GM18517 (cell line): ENCODE measurements around the gene LPIN1.
"Not testable (repeated sequence)": the region's sequence is repeated elsewhere in the genome, so short reads cannot be mapped to it uniquely, and the experiment has no call there.

Source experiments
- ATAC-seq: cut with Tn5 transposase; IDR thresholded peaks from one replicate; pipeline ENCODE4 v1.9.1; 2021; ENCODE audit warnings: mild to moderate bottlenecking, moderate library complexity; ENCODE audit not compliant: unreplicated experiment

LPIN1 gene

DNA sequence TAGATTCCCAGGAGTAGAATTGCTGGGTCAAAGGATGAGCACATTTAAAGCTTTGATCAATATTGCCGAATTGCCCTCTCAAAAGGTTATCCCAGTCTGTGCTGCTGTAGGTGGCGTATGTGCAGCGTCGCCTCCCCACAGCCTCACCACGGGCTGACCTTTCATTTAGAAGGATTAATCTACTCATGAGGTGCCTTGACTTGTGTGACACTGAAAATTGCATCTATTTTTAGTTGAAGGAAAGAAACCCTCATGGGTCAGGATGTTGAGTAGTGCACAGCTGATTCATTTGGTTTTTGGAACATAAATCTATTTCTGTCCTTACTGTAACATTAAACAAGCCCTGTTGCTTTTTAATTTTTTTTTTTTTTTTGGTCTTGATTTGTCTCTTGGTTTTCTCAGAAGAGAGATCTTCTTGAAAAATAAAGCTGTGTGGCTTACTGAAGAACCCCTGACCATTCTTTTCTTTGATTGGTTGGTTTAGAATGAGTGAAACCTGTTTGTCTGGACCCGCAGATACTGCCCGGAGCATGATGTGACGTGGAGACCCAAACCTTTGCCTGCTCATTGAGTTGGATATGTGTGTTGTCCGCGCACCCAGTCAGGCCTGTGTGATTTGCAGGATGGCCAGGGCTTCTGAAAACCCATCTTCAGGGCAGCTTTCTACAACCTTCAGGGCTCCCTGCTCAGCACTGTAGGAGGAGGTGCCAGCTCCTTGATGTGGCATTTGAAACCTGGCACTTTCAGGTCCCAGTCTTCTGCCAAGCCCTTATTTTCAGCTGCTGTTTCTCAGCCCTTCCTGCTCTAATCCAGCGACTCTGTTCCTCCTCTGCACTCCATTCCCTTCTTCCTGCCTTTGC lies 61.0 kb downstream of the LPIN1 start:
- no peak for ATAC-seq

DNA sequence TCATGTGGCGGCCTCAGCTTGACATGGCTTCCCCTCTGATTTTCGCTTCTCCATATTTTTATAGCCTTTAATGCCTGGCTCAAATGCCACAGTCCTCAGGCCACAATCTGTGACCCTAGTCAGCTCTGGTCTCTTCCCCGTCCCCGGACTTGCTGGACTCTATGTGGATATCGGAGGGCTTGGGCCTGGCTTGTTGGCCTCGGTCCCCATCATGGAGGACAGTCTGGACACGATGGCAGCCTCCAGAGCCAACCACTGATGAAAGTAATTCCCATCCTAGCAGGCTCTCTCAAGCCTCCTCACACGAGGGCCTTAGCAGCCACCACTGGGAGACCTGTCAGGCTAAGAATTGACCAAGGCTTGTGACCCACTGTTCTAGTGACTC lies 61.6 kb downstream of the LPIN1 start:
- ATAC-seq: no peak

DNA sequence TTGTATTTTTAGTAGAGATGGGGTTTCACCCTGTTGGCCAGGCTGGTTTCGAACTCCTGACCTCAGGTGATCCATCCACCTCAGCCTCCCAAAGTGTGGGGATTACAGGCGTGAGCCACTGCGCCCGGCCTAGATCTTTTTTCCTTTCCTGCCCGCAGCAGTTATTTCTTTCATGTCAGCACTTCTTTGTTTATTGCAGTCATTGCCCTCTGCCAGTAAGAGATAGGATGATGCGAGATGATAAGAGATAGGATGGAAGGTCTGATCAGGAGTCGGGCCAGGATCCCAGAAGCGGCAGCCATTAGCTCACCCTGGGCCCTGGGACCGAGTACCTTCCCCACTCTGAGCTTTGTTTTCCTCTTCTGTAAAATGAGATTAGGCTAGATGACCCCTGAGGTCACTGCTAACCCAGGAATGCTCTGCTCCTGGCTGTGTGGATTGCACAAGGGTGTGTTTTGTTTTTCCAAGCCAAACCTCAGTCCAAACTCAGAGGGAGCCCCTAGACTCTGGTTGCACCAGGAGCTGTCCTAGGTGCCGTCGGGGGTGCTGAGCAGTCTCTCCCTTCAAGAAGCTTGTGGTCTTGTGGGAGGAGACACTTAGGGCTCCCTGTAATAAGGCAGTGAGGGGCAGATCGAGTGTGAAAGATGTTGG lies 63.3 kb downstream of the LPIN1 start:
- ATAC-seq: no peak

DNA sequence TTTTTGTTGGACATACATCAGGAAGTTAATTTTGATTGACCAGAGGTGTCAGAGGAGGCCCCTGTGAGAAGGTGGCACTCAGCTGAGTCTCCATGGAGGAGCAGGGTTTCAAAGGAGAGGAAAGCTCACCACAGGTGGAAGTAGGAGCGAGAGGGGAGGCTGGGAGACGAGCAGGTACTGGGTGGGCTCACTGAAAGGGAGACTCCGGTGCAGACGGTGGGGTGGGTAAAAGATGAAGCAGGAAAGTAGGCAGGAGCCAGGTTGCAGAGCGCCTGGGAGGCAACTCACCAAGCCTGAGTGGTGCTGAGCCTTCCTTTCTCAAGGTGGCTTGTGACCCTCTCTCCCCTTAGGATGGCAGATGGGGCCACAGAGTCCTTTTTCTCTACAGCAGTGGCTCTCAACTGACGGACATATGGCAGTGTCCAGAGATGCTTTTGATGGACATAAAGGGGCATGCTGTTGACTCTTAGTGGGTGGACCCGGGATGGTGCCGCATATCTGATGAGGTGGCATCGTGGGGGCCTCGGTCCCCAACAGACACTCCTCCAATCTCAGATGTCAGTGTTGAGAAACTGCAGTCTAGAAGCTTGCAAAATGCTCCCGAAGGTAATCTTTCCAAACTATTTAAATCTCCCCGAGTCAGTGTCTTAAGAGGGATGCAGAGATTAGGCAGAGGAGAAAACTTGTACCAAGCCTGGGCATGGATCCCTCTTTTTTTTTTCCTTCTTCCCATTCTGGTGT lies 64.0 kb downstream of the LPIN1 start:
- no peak for ATAC-seq

DNA sequence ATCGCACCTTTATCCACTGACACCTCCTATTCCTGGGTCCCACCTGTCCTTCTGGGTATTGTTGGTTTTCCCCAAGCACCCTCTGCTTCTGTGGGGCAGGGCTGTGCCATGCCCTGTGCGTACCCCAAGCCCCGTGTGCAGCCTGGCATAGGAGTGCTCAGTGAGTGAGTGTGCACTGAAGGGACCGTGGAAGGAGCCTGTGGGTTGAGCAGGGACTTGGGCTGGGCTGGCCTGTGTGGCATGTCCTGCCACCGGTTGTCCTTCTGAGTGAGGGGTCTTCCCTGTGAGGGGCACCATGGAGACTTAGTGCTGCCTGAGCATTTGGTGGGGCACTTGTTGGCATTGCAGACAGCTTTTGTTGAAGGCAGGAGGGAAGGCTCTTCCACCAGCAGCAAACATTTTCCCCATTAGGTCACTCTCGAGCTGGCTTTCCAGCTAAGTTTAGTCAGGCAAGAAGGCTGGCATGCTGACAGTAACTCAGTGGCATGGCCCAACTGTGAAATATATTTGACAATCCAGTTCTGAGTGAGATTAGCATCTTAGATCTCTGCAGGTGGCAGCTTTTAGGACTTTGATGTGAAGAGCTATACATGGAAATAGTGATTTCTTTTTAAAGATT lies 64.7 kb downstream of the LPIN1 start:
- no peak for ATAC-seq

DNA sequence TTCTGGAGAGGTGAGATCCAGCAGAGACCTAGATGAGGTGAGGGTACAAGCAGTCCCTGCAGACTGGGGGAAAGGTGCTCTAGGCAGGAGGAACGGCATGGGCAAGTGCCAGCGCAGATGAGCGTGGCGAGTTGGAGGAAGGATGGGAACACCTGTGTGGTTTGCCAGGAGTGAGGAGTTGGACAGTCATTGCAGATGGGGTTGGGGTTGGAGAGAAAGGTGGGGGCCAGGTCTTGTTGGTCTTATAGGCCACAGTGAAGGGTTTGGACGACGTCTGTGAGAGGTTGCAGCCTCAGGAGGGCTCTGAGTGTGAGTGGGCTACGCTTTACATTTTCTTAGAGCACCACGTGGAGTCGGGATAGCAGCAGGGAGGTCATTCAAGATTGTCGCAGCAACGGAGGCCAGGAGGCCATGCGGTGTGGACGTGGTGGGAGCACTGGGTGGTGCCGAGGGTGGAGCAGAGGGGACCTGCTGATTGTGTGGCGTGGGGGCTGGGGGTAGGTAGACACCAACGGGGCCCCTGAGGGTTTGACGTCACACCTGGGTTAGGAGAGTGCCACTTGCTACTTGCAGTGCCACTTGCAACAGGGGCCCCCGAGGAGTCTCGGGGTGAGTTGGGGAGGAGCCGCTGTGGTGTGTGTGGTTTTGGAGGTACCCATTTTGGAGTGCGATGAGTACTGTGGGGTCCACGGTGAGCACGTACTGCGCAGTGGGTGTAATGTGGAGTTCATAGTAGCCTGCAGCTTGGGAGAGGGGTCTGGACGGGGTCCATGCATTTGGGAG lies 66.2 kb downstream of the LPIN1 start:
- ATAC-seq: no peak

DNA sequence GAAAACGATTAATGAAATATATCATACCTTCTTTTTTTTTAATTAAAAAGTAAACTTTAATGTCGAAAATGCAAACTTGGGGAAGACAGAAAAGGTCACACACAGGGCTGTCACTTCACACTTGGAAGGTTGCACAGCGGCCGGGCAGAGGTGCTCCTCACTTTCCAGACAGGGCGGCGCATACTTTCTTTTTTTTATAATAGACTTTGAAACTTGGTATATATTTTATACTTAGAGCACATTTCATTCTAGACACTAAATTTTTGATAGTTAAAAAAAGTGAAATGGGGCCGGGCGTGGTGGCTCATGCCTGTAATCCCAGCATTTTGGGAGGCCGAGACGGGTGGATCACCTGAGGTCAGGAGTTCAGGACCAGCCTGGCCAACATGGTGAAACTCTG lies 66.9 kb downstream of the LPIN1 start:
- not testable (repeated sequence) for ATAC-seq

DNA sequence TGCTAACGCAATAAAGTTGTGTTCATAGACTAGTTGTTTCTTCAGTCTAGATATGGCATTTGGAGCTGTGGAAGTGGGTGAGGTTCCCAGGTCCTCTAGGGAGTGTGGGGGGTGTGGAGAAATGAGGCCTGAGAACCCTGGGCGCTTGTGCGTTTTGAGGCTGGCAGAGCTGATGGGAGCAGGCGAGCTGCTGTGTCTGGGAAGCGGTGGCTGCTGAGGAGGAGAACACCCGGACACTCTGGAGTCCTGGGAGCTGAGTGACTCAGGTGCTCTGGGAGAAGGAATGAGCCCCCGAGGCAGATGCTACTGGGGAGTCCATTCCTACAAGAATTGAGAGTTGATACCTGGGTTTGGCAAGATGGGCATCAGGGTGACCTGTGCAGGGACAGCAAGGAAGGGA lies 67.5 kb downstream of the LPIN1 start:
- no peak for ATAC-seq

DNA sequence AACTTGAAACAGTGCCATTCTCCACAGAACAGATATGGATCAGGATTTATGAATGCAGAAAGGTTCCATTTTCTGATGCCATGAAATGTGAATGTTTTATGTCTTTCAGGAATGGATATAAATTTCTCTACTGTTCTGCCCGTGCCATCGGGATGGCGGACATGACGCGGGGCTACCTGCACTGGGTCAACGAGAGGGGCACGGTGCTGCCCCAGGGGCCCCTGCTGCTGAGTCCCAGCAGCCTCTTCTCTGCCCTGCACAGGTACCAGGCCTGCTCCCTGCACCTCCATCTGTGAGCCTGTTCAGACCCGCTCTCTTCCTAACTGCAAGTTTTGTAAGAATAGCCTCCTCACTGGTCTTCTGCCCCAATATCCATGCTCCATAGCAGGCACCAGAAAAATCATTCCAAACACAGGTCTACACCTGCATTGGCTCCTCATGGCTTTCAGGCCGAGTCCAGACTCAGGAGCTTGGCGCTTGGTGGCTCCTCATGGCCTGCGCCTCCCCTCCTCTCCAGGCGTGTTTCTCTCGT lies 68.6 kb downstream of the LPIN1 start:
- ATAC-seq: no peak

DNA sequence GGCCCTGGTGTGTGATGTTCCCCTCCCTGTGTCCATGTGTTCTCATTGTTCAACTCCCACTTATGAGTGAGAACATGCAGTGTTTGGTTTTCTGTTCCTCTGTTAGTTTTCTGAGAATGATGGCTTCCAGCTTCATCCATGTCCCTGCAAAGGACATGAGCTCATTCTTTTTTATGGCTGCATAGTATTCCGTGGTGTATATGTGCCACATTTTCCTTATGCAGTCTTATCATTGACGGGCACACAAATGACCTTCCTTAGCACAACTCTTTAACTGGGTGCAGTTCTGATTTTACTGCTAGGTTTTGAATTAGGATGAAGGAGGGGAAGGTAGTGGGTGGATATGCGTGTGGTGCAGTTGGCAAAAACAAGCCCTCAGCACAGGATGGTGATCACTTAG lies 70.5 kb downstream of the LPIN1 start:
- not testable (repeated sequence) for ATAC-seq

DNA sequence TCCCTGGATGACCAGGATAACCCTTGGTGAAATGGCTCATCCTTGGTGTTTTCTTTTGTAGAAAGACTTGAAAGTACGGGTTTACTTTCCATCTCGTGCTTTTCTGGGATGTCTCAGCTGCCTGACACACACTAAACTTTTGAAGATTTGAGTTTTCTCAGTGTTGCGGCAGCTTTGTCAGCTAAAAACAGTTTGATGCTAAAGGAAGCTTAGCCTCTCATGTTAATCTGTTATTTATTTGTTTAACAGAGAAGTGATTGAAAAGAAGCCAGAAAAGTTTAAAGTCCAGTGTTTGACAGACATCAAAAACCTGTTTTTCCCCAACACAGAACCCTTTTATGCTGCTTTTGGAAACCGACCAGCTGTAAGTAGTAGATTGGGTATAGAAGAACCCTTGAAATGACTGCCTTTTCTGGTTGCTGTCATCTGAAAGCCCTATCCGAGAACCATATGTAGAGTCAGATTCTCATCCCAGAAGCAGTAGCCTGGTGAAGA lies 72.8 kb downstream of the LPIN1 start:
- no peak for ATAC-seq

DNA sequence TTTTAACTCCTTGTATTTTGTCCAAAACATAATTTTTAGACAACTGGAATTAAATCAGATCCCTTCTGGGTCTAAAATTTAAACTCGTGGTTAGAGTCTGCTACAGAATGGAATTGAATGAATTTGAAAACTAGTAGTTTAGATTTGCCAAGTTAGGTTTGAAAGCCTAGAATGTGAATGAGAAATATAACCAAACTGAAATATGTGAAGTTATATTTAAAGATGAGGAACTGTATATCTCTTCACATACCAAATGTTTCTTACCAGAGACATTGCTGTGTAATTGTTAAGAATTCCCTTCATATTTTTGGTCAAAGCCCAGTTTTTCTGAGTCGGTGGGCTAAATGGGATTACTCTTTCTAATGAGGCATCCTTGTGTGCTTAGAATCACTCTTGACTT lies 74.2 kb downstream of the LPIN1 start:
- no peak for ATAC-seq

DNA sequence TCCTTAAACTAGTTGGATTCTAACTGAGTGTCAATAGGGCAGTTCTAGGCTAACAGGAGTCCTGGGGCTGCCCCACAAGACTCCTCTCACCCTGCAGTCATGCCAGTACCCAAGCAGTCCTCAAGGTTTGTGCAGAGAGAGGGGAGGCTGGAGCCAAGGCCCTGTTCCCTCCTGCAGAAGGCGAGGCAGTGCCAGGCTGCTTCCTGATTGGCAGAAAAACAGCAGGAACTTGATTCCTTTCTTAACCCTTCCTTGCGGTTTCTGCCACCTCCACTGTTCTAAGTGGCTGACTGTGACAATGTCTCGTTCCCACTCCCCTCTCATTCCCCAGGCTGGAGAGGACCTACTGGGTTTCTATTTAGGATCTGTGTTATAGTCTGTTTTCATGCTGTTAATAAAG lies 75.3 kb downstream of the LPIN1 start:
- ATAC-seq: no peak

DNA sequence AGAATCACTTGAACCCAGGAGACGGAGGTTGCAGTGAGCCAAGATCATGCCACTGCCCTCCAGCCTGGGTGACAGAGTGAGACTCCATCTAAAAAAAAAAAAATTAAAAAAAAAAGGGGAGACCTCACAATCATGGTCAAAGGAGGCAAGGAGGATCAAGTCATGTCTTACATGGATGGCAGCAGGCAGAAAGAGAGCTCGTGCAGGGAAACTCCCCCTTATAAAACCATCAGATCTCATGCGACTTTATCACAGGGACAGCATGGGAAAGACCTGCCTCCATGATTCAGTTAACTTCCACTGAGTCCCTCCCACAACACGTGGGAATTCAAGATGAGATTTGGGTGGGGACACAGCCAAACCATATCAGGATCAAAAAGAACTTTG lies 75.9 kb downstream of the LPIN1 start:
- ATAC-seq: not testable (repeated sequence)

DNA sequence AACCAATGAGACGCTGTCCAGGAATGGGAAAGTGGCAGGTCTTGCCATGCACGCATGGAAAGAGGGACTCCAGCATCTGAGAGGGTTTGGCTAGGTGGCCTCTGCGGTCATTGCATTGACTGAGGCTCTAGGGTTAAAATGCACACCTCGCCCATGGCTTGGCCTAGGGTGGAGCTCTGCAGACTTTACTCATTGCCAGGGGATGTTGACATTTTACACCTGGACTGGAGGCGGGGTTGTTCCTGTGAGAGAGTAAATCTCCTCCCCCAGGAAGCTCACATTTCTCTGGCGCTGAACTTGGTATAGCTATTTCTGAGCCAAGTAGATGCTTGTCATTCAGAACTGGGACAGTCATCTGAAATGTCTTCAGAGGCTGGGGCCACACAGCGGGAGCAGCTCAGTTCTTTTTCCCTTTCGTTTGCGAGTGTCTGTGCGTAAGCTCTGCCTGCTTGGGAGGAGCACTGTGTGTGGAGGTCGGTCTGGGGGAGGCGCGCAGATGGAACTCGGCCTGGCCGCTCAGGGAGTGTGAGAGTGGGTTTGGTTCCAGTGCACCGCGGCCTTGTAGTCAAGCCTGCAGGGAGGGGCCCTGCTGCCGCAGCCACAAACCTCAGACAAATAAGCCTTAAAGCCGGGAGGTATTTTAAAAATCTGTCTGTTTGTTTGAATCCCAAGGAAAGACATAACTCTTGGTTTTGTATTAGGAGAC lies 76.5 kb downstream of the LPIN1 start:
- ATAC-seq: no peak

DNA sequence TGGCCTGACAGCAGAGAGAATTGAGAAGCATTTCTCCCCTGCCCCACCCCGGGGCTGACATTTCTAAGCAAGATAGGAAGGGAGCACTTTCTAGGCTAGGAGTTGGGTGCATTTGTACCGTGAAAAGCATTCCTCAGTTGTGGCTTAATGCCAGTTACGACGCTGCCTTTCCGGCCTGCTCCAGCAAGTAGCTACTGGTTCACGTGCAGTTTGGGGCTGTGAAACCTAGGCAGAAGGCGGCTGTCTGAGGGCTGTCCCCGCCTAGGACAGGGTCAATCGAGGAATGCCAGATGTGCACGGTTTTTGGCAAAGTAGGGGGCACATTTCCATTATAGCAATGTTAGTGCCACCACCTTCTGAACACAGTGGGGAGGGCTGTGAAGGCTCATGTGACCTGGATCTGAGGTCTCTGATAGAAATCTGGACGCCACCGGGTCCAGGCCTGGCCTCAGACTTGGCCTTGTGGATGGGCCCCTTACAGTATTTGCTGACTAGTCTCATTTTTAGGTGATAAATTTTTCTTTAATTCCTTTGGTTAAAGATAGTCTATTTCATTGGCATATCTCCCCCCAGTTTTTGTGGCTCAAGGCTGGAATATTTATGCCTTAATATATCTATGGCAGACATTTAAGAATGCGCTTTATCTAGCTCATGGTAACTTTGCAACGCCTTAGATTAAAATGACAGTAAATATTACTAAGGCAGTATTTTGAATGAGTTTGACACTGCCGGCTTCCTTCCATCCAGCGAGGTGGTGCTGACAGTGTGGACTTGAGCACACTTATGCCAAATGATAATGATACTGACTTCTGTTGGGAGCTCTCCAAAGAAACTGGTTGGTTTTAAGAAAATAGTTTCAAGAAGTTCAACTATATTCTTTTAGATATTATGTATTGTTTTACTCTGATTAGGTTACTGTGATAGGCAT lies 78.7 kb downstream of the LPIN1 start:
- ATAC-seq: no peak

DNA sequence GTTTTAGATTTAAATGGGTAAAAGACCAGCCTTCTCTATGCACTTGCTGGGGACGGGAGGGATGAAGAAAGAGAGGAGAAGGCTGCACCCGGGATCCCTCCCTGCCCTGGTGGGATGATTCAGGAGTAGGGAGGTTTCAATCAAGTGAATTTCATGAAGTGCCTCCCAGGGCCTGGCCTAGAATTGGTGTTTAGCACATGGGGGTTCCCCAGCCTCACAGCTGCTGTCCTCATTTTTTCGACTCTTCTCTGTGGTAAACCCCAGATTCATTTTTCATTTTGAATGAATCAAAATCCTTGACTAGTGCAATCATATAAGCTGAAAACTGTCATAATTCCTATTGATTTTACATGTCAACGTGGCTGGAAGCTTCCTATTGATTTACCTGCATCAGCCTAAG lies 81.1 kb downstream of the LPIN1 start:
- no peak for ATAC-seq

DNA sequence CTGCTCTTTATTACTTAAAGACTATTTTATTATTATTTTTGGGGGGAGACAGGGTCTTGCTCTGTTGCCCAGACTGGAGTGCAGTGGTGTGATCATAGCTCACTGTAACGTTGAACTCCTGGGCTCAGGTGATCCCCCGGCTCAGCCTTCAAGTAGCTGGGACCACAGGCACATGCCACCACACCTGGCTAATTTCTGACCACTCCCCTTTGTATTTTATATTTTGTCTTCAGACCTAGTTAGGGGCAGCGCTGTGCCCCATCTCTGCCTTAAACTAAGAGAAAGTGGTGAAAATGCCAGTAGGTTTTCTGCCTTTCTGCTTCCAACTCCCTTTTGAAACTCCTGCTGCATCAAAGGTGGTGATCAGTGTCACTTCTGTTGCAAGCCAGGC lies 82.5 kb downstream of the LPIN1 start:
- ATAC-seq: no peak
